CD14-positive monocyte (primary cell): ENCODE results near the gene CES3. TPM values are rescaled to one million over a fixed set of nuclear protein-coding genes. Genes with fewer than 3 reads are reported as not detected.

Source experiments
- DNase-seq, 3 donors: peaks; one replicate each; pipeline ENCODE4 v3.0.0-alpha.2; 2011 to 2022
- H2AFZ ChIP-seq: 2 replicates; pipeline ENCODE4 v1.6.0; 2012; ENCODE audit warnings: mild to moderate bottlenecking, low read depth, low read length, inconsistent platforms; ENCODE audit not compliant: insufficient read depth, poor library complexity, severe bottlenecking
- H3K27ac ChIP-seq, 2 donors: 1 replicate in 1 of 2; 2 replicates in 1 of 2; pipeline ENCODE4 v1.5.1; 2012 to 2013; ENCODE audit warnings: low read length in 2 of 2, control low read depth in 1 of 2, inconsistent platforms in 1 of 2, low read depth in 1 of 2, mild to moderate bottlenecking in 1 of 2
- H3K27me3 ChIP-seq, 2 donors: one replicate each; pipeline versions ENCODE4 v1.6.0 to v1.6.1; 2011 to 2013; ENCODE audit warnings: low read length in 2 of 2; ENCODE audit not compliant: control insufficient read depth in 2 of 2, insufficient read depth in 2 of 2
- H3K36me3 ChIP-seq, 2 donors: replicated peaks in 1 of 2; 1 replicate in 1 of 2; 2 replicates in 1 of 2; pipeline versions ENCODE4 v1.5.1 to v1.6.1; 2012 to 2013; ENCODE audit warnings: low read length in 2 of 2, control low read depth in 1 of 2, inconsistent platforms in 1 of 2, mild to moderate bottlenecking in 1 of 2; ENCODE audit not compliant: insufficient read depth in 2 of 2, control insufficient read depth in 1 of 2
- H3K4me1 ChIP-seq, 2 donors: 1 replicate in 1 of 2; 2 replicates in 1 of 2; pipeline versions ENCODE4 v1.5.1 to v1.6.1; 2012 to 2013; ENCODE audit warnings: low read length in 2 of 2, control low read depth in 1 of 2, inconsistent platforms in 1 of 2, mild to moderate bottlenecking in 1 of 2, moderate library complexity in 1 of 2; ENCODE audit not compliant: insufficient read depth in 2 of 2, control insufficient read depth in 1 of 2
- H3K4me2 ChIP-seq: replicated peaks from 2 replicates; pipeline ENCODE3; 2012; ENCODE audit warnings: low read length, moderate library complexity, mild to moderate bottlenecking; ENCODE audit not compliant: poor library complexity, severe bottlenecking; ENCODE audit errors: extremely low read depth
- H3K4me3 ChIP-seq, 3 experiments: fragments of 200-600 bp in 1 of 3; sonication (generic) in 1 of 3; replicated peaks in 1 of 3; 1 replicate in 2 of 3; 2 replicates in 1 of 3; pipeline ENCODE4 v1.5.1; 2011 to 2013; ENCODE audit warnings: low read length in 3 of 3, mild to moderate bottlenecking in 3 of 3, control low read depth in 2 of 3, low read depth in 2 of 3, inconsistent platforms in 1 of 3, moderate library complexity in 1 of 3
- H3K79me2 ChIP-seq: 2 replicates; pipeline ENCODE4 v1.6.0; 2012; ENCODE audit warnings: mild to moderate bottlenecking, control low read depth, inconsistent platforms, low read length, moderate library complexity; ENCODE audit not compliant: insufficient read depth
- H3K9ac ChIP-seq: 2 replicates; pipeline ENCODE4 v1.6.0; 2017; ENCODE audit warnings: low read length, mild to moderate bottlenecking; ENCODE audit not compliant: insufficient read depth, poor library complexity, severe bottlenecking
- H3K9me3 ChIP-seq, 2 donors: replicated peaks in 1 of 2; 1 replicate in 1 of 2; 2 replicates in 1 of 2; pipeline versions ENCODE4 v1.5.1 to v1.6.1; 2012 to 2013; ENCODE audit warnings: low read length in 2 of 2, control low read depth in 1 of 2; ENCODE audit not compliant: control insufficient read depth in 1 of 2, insufficient read depth in 1 of 2
- H4K20me1 ChIP-seq: 2 replicates; pipeline ENCODE4 v1.6.0; 2012; ENCODE audit warnings: mild to moderate bottlenecking, low read length, control low read depth, moderate library complexity; ENCODE audit not compliant: insufficient read depth
- H3K27ac Mint-ChIP-seq, 7 donors: one replicate each; pipeline ENCODE4 v1.8.0; 2020; ENCODE audit warnings: mild to moderate bottlenecking in 7 of 7, mixed read lengths in 7 of 7, moderate library complexity in 6 of 7, inconsistent platforms in 2 of 7
- H3K27me3 Mint-ChIP-seq, 3 donors: one replicate each; pipeline ENCODE4 v1.8.0; 2021 to 2022; ENCODE audit warnings: low read depth in 3 of 3, mild to moderate bottlenecking in 3 of 3, mixed read lengths in 3 of 3, moderate library complexity in 3 of 3, inconsistent platforms in 1 of 3
- H3K36me3 Mint-ChIP-seq, 2 donors: one replicate each; pipeline ENCODE4 v1.8.0; 2020; ENCODE audit warnings: mixed read lengths in 2 of 2, inconsistent platforms in 1 of 2, mild to moderate bottlenecking in 1 of 2
- H3K4me1 Mint-ChIP-seq: one replicate; pipeline ENCODE4 v1.8.0; 2020; ENCODE audit warnings: mild to moderate bottlenecking, mixed read lengths
- H3K4me3 Mint-ChIP-seq, 2 donors: one replicate each; pipeline ENCODE4 v1.8.0; 2020; ENCODE audit warnings: mild to moderate bottlenecking in 2 of 2, mixed read lengths in 2 of 2, moderate library complexity in 1 of 2
- H3K9me3 Mint-ChIP-seq, 7 donors: one replicate each; pipeline ENCODE4 v1.8.0; 2020 to 2022; ENCODE audit warnings: mixed read lengths in 7 of 7, mild to moderate bottlenecking in 6 of 7, moderate library complexity in 6 of 7, inconsistent platforms in 2 of 7
- CTCF ChIP-seq: fragments of 200-600 bp; IDR thresholded peaks from one replicate; pipeline ENCODE4 v1.8.0; 2022; ENCODE audit warnings: antibody characterized with exemption, mild to moderate bottlenecking
- WGBS: methylation state at CpG from one replicate; pipeline ENCODE4 v1.1.5; 2013; ENCODE audit warnings: missing lambda C conversion rate; ENCODE audit not compliant: insufficient coverage; 5-methylcytosine and 5-hydroxymethylcytosine counted together
- intact Hi-C, 2 donors: fragments of 100-400 bp; cut with micrococcal nuclease; formaldehyde crosslinking; loops; one replicate each; pipeline versions ENCODE4 v1.15.0 to v1.15.1; 2023
- polyA plus RNA-seq, 3 donors: library from polyadenylated mRNA; depleted of rRNA in 1 of 3; unstranded in 2 of 3; stranded (reverse) in 1 of 3; fragments of 300-500 nt in 2 of 3; fragments of >200 nt in 1 of 3; fragmentation: Illumina TruSeq in 2 of 3; gene quantifications; 1 replicate in 2 of 3; 2 replicates in 1 of 3; pipeline ENCODE4 v1.2.3, GENCODE V29; 2012 to 2021

CES3 gene
- polyA plus RNA-seq, 3 donors, result 0.48 TPM; not detected in 2

GRCh38 chr16:66920924-66921680 is 40.0 kb upstream of the CES3 start:
- Histone ChIP-seq H3K79me2 (no peaks in the 10 kb centered on the region), H3K27me3 (peaks cover 17 to 58% of the 10 kb centered on the region in 2 donors), H3K4me3 (no peak overlapping the region), H3K27ac (no peak overlapping the region), H3K36me3 (no peaks in the 10 kb centered on the region), H4K20me1 (no peaks in the 10 kb centered on the region), H3K4me1 (peaks cover 11 to 17% of the 10 kb centered on the region in 2 donors), H3K4me2 (no peak overlapping the region), H2AFZ (no peak overlapping the region), H3K9ac (no peak overlapping the region), H3K9me3 (peaks cover 0 to 6% of the 10 kb centered on the region in 2 donors)
- intact Hi-C loops, result no loop called here
- TF ChIP-seq CTCF, result no peak
- no CpG with 5 or more reads among the region's 9 CpGs for WGBS
- Mint-ChIP-seq H3K4me3 (peak overlapping the region in 1 of 2 donors; percentile 73), H3K36me3 (peaks cover 3 to 7% of the 10 kb centered on the region in 2 donors), H3K27me3 (peaks cover 46 to 68% (median 54%) of the 10 kb centered on the region in 3 donors), H3K4me1 (peaks cover 14% of the 10 kb centered on the region), H3K27ac (no peak overlapping the region), H3K9me3 (peaks cover 0 to 11% (median 8%) of the 10 kb centered on the region in 7 donors)
- no peak for DNase-seq

- Mint-ChIP-seq H3K4me3 (peak overlapping the region in 1 of 2 donors; percentile 73), H3K9me3 (peaks cover 0 to 13% (median 9%) of the 10 kb centered on the region in 7 donors), H3K27me3 (peaks cover 54 to 76% (median 60%) of the 10 kb centered on the region in 3 donors), H3K27ac (no peak overlapping the region), H3K36me3 (peaks cover 6 to 7% of the 10 kb centered on the region in 2 donors), H3K4me1 (peaks cover 16% of the 10 kb centered on the region)
- TF ChIP-seq CTCF, result no peak
- Histone ChIP-seq H3K9me3 (peaks cover 0 to 6% of the 10 kb centered on the region in 2 donors), H3K27me3 (peaks cover 17 to 66% of the 10 kb centered on the region in 2 donors), H3K4me3 (no peak overlapping the region), H3K36me3 (no peaks in the 10 kb centered on the region), H3K9ac (no peak overlapping the region), H4K20me1 (no peaks in the 10 kb centered on the region), H3K4me2 (no peak overlapping the region), H3K79me2 (no peaks in the 10 kb centered on the region), H3K4me1 (peaks cover 14 to 18% of the 10 kb centered on the region in 2 donors), H2AFZ (no peak overlapping the region), H3K27ac (no peak overlapping the region)
- no peak for DNase-seq
- 73% methylated on average over 37 of the region's 42 CpGs for WGBS
- intact Hi-C loops, result no loop called here
These were observed 39.2 kb upstream of the CES3 start for GRCh38 chr16:66921729-66922450.
